Measurements from ENCODE around the gene ZNF784. TPM values are rescaled to one million over a fixed set of nuclear protein-coding genes. Genes with fewer than 3 reads are reported as not detected.

ZNF784 gene
- polyA plus RNA-seq, 1 experiment: 1.9 TPM

DNA sequence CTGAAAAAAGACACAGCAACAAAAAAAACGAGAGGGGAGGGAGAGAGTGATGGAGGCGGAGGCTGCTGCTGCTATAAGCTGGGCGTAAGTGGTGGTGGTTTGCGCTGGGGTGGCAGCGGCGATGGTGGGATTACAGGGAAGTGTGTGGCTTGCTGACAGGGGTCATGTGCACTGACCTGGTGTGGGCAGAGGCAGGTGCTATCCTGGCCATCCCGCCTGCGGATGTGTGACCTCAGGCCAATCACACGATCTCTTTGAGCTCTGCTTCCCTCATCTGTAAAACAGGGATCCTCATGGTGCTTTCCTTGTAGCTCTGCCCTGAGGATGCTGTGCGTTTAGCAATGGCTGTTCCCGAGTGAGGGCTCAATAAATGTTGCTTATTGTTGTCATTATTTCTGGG lies 13.2 kb upstream of the ZNF784 start:
- CTCF ChIA-PET: interaction anchor here (0.7 to 2.6 kb wide), 4 partner anchors 16 to 170 kb away, joined by 4 to 10 read pairs (median 8); no protein-coding TSS in a partner anchor
- no peak overlapping the region for H3K4me3 ChIP-seq (ENCODE audit: low read depth, low read length)
- TF ChIP-seq, protein P1, sequence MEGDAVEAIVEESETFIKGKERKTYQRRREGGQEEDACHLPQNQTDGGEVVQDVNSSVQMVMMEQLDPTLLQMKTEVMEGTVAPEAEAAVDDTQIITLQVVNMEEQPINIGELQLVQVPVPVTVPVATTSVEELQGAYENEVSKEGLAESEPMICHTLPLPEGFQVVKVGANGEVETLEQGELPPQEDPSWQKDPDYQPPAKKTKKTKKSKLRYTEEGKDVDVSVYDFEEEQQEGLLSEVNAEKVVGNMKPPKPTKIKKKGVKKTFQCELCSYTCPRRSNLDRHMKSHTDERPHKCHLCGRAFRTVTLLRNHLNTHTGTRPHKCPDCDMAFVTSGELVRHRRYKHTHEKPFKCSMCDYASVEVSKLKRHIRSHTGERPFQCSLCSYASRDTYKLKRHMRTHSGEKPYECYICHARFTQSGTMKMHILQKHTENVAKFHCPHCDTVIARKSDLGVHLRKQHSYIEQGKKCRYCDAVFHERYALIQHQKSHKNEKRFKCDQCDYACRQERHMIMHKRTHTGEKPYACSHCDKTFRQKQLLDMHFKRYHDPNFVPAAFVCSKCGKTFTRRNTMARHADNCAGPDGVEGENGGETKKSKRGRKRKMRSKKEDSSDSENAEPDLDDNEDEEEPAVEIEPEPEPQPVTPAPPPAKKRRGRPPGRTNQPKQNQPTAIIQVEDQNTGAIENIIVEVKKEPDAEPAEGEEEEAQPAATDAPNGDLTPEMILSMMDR (IDR thresholded peaks at IDR 0.05; ENCODE audit: low read depth, low read length): no peak
- POLR2A ChIA-PET: interaction anchor here (0.6 kb wide), 1 partner anchor 13 kb away, joined by 3 read pairs; the partner anchor contains the start of gene ZNF784
- no peaks in the 10 kb centered on the region; the same call in 1 of the 2 replicates for H3K9me3 ChIP-seq (ENCODE audit: control insufficient read depth, insufficient read depth, low read length)
- no peaks in the 10 kb centered on the region for H3K27me3 ChIP-seq (ENCODE audit: control insufficient read depth, insufficient read depth, low read length)
- DNase-seq (ENCODE audit: low read depth, low spot score): no peak
- H3K27ac ChIP-seq (ENCODE audit: low read depth, low read length): peak overlapping the region; percentile 31

DNA sequence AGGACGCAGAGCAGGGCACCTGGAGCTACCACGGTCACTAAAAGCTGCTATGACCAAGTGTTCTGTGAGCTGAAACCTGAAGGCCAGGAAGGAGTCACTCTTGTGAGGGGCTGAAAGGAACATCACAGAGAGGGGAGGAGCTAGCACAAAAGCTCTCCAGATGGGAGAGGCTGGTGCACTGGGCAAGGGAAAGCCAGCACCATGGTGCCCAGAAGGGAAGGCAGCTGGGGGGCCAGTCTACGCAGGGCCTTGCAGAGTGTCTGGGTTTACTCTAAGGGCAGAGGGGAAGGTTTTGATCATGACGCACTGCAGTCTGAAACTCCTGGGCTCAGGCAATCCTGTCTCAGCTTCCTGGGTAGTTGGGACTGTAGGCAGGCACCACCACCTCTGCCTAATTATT lies 12.4 kb upstream of the ZNF784 start:
- TF ChIP-seq, protein P1 (IDR thresholded peaks at IDR 0.05; ENCODE audit: low read depth, low read length): no peak
- Histone ChIP-seq H3K4me3 (ENCODE audit: low read depth, low read length) (peak overlapping the region; percentile 4; the same call in 1 of the 2 replicates), H3K9me3 (ENCODE audit: control insufficient read depth, insufficient read depth, low read length) (no peaks in the 10 kb centered on the region; the same call in 1 of the 2 replicates), H3K27ac (ENCODE audit: low read depth, low read length) (no peak overlapping the region), H3K27me3 (ENCODE audit: control insufficient read depth, insufficient read depth, low read length) (no peaks in the 10 kb centered on the region)
- ChIA-PET CTCF (interaction anchor here (0.7 to 2.6 kb wide), 5 partner anchors 16 to 169 kb away, joined by 3 to 9 read pairs (median 4); no protein-coding TSS in a partner anchor), POLR2A (interaction anchor here (0.6 to 1.5 kb wide), 3 partner anchors 11 to 18 kb away, joined by 3 to 4 read pairs (median 3); partner anchors contain the start of gene CCDC106)
- DNase-seq (ENCODE audit: low read depth, low spot score): no peak

DNA sequence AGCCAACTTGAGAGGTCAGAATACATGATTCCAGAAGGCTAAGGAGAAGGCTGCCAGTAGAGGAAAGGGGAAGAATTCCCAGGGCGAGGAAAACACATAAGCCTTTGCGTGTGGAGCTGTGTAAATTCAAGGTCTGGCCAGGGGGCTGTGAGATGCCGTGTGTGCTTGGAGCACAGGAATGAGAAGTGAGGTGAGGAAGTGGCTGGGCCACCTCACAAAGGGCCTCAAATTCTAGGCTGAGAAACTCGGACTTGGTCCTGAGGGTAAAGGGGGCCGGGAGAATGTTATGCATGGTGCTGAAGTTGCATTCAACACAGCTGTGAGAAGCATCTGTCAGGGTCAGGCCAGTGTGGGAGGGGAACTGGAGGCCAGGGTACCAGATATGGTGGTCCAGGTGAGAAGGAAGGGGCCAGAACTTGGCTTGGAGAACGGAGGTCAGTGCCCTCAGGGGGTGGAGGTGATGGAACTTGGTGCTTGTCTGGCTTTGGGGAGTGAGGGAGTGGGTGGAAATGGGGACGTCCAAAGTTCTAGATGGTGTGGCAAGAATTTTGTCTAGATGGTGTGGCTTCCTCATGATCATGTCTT lies 11.6 kb upstream of the ZNF784 start:
- H3K9me3 ChIP-seq (ENCODE audit: control insufficient read depth, insufficient read depth, low read length): no peaks in the 10 kb centered on the region; the same call in 1 of the 2 replicates
- H3K27ac ChIP-seq (ENCODE audit: low read depth, low read length): peak overlapping the region; percentile 11
- no peak for DNase-seq (ENCODE audit: low read depth, low spot score)
- POLR2A ChIA-PET: interaction anchor here (1.0 to 1.5 kb wide), 2 partner anchors 12 to 18 kb away, joined by 3 read pairs; partner anchors contain the start of gene CCDC106
- peak overlapping the region; percentile 98 for H3K4me3 ChIP-seq (ENCODE audit: low read depth, low read length)
- CTCF ChIA-PET: interaction anchor here (0.8 to 2.6 kb wide), 4 partner anchors 17 to 168 kb away, joined by 3 to 9 read pairs (median 6); no protein-coding TSS in a partner anchor
- TF ChIP-seq, protein P1 (IDR thresholded peaks at IDR 0.05; ENCODE audit: low read depth, low read length): no peak
- H3K27me3 ChIP-seq (ENCODE audit: control insufficient read depth, insufficient read depth, low read length): no peaks in the 10 kb centered on the region

DNA sequence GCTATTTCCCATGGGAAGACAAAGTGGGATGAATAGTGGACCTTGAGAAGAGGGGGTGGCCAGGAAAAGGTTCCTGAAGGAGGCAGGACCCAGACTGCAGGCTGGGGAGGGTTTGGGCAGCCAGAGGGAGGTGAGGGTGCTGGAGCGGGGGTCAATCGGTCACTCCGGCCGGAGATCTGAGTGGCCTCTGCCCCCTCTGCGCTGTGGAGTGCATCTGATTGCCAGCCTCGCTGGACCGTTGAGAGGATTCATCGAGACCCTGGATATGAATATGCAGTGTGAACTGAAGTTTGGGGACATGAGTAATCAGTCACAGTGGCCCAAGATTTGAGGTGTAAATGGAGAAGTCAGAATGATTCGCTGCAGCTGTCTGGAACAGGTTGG lies 11.0 kb upstream of the ZNF784 start:
- POLR2A ChIA-PET: interaction anchor here (0.7 to 1.0 kb wide), 5 partner anchors 10 to 37 kb away, joined by 3 to 11 read pairs (median 5); partner anchors contain the start of gene ZNF784
- Histone ChIP-seq H3K27me3 (ENCODE audit: control insufficient read depth, insufficient read depth, low read length) (no peaks in the 10 kb centered on the region), H3K9me3 (ENCODE audit: control insufficient read depth, insufficient read depth, low read length) (no peaks in the 10 kb centered on the region; the same call in 1 of the 2 replicates), H3K4me3 (ENCODE audit: low read depth, low read length) (peak overlapping the region; percentile 98), H3K27ac (ENCODE audit: low read depth, low read length) (peak overlapping the region; percentile 92)
- CTCF ChIA-PET: interaction anchor here (0.6 to 2.6 kb wide), 3 partner anchors 18 to 168 kb away, joined by 3 to 9 read pairs (median 8); no protein-coding TSS in a partner anchor
- DNase-seq (ENCODE audit: low read depth, low spot score): no peak
- TF ChIP-seq, protein P1 (IDR thresholded peaks at IDR 0.05; ENCODE audit: low read depth, low read length): no peak

DNA sequence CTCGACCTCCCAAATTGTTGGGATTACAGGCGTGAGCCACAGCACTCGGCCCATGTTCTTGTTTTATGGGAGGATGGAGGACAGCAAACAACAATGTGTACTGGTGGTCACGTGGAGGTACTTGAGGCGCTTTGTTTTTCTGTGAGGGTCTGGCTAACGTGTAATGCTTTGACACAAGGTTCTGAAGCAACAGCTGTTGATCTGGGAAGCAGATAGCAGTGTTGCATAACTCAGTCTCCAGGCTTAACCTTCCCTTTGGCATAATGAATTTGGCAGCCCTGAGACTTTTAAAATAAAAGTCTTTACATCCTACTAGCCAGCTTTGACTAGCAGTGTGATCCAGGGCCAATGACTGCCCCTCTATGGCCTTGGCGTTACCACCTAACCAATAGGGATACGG lies 9.5 kb upstream of the ZNF784 start:
- ChIA-PET POLR2A (interaction anchor here (0.9 to 1.5 kb wide), 2 partner anchors 10 to 20 kb away, joined by 3 to 8 read pairs; partner anchors contain the start of gene ZNF784), CTCF (interaction anchor here (0.6 to 3.9 kb wide), 13 partner anchors 10 to 433 kb away, joined by 3 to 33 read pairs (median 14); partner anchors contain the start of genes U2AF2, ZNF784 and ZNF865)
- no peak overlapping the region for H3K4me3 ChIP-seq (ENCODE audit: low read depth, low read length)
- no peak for DNase-seq (ENCODE audit: low read depth, low spot score)
- TF ChIP-seq, protein P1 (IDR thresholded peaks at IDR 0.05; ENCODE audit: low read depth, low read length): no peak
- no peak overlapping the region for H3K27ac ChIP-seq (ENCODE audit: low read depth, low read length)
- H3K9me3 ChIP-seq (ENCODE audit: control insufficient read depth, insufficient read depth, low read length): no peaks in the 10 kb centered on the region; the same call in 1 of the 2 replicates
- H3K27me3 ChIP-seq (ENCODE audit: control insufficient read depth, insufficient read depth, low read length): no peaks in the 10 kb centered on the region

Measured in AG04450 (cell line).